Mesothelial cell of epicardium (in vitro differentiated cells): Measurements from ENCODE around the gene GDF11. TPM values are rescaled to one million over a fixed set of nuclear protein-coding genes. Genes with fewer than 3 reads are reported as not detected.

Experiments
- DNase-seq, 2 experiments: peaks; one replicate each; pipeline ENCODE4 v3.0.0; 2021; ENCODE audit warnings: low spot score in 2 of 2; ENCODE audit not compliant: unreplicated experiment in 2 of 2
- H3K27ac Mint-ChIP-seq: 2 replicates; pipeline ENCODE4 v1.8.0; 2021; ENCODE audit warnings: mixed read lengths
- H3K27me3 Mint-ChIP-seq: 2 replicates; pipeline ENCODE4 v1.8.0; 2021; ENCODE audit warnings: low read depth, mixed read lengths
- H3K36me3 Mint-ChIP-seq: 2 replicates; pipeline ENCODE4 v1.8.0; 2021; ENCODE audit warnings: mixed read lengths
- H3K4me1 Mint-ChIP-seq: 2 replicates; pipeline ENCODE4 v1.8.0; 2021; ENCODE audit warnings: mixed read lengths
- H3K4me3 Mint-ChIP-seq: 2 replicates; pipeline ENCODE4 v1.8.0; 2021; ENCODE audit warnings: mild to moderate bottlenecking, moderate library complexity, mixed read lengths
- H3K9me3 Mint-ChIP-seq: 2 replicates; pipeline ENCODE4 v1.8.0; 2021; ENCODE audit warnings: mixed read lengths
- total RNA-seq: library from RNA; stranded (reverse); gene quantifications from 3 replicates; pipeline ENCODE4 v1.2.1, GENCODE V29; 2021
- TF ChIP-seq, protein P1 (sequence below): fragments of 200-600 bp; sonication (generic); IDR thresholded peaks from one replicate; pipeline ENCODE4 v1.5.0; 2021; ENCODE audit warnings: antibody characterized with exemption; ENCODE audit not compliant: unreplicated experiment

GDF11 gene
- total RNA-seq, 1 donor from 2014 or later, result 18.1 TPM

DNA sequence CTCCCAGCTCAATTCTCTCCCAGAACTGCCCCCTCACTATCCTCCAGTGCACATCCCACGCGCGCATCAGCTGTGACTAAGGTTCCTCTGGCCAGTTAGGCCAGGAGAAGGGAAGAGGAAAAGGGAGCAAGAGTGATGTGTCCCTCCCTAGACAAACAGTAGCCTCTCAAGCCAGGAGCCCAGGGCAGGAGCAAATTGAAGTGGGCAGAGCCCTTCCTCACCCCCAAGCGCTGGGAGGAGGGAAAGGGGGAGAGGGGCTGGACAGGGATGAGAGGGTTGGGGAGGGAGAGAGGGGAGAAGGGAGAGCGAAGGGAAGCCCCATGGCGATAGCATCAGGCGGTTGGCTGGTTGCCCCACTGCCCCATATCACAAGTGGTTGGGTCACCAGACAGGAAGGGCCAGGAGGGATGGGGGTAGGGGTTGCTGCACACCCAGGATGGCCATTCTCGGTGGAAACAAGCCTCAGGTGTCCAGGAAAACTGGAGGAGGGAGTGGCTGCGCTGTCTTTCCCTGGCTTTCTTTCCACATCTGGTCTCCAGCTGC is 15.2 kb upstream of the GDF11 start:
- Mint-ChIP-seq H3K4me3 (peak overlapping the region; percentile 80), H3K27me3 (no peaks in the 10 kb centered on the region), H3K36me3 (peaks cover 9% of the 10 kb centered on the region), H3K9me3 (no peaks in the 10 kb centered on the region), H3K27ac (peak overlapping the region; percentile 87), H3K4me1 (peaks cover 31% of the 10 kb centered on the region)
- no peak for DNase-seq
- TF ChIP-seq, protein P1, sequence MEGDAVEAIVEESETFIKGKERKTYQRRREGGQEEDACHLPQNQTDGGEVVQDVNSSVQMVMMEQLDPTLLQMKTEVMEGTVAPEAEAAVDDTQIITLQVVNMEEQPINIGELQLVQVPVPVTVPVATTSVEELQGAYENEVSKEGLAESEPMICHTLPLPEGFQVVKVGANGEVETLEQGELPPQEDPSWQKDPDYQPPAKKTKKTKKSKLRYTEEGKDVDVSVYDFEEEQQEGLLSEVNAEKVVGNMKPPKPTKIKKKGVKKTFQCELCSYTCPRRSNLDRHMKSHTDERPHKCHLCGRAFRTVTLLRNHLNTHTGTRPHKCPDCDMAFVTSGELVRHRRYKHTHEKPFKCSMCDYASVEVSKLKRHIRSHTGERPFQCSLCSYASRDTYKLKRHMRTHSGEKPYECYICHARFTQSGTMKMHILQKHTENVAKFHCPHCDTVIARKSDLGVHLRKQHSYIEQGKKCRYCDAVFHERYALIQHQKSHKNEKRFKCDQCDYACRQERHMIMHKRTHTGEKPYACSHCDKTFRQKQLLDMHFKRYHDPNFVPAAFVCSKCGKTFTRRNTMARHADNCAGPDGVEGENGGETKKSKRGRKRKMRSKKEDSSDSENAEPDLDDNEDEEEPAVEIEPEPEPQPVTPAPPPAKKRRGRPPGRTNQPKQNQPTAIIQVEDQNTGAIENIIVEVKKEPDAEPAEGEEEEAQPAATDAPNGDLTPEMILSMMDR, result no peak

DNA sequence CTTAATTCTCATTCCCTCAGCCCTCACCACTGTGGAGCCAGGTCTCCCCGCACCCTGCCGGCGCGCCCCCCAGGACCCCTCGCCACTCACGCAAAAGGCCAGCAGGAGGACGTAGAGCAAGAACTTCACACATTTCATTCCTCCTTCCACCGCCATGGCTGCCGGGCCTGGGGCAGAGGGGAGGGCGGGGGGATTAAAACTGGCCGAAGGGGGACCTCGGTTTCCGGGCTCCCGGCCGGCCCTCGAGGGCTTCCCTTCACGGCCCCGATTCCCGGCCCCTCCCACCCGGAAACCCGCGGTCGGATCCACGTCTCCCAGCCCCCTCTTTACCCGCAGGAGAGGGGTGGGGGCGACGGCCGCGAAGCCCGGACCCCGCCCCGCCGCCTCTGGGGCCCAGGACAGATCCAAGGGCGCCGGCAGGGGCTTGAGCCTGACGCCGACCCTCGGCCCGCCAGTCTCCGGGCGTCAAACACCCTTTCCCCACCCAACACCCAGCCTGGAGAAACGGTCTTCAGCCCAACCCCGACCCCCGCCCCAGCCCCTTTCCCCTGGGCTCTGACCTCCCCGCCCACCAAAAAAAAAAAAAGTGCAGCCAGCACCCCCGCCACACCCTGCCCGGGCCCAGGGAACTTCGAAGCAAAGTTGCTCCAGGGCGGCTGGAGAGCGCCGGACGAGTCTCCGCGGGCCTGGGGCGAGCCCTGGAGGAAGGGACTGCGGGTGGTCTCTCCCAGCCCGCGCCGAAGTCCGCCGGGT is 14.6 kb upstream of the GDF11 start:
- Mint-ChIP-seq H3K36me3 (peaks cover 9% of the 10 kb centered on the region), H3K27ac (peak overlapping the region; percentile 87), H3K4me1 (peaks cover 31% of the 10 kb centered on the region), H3K4me3 (peak overlapping the region; percentile 80), H3K9me3 (no peaks in the 10 kb centered on the region), H3K27me3 (no peaks in the 10 kb centered on the region)
- TF ChIP-seq, protein P1, result no peak
- peak in 1 of 2 experiments; percentile 61 for DNase-seq

DNA sequence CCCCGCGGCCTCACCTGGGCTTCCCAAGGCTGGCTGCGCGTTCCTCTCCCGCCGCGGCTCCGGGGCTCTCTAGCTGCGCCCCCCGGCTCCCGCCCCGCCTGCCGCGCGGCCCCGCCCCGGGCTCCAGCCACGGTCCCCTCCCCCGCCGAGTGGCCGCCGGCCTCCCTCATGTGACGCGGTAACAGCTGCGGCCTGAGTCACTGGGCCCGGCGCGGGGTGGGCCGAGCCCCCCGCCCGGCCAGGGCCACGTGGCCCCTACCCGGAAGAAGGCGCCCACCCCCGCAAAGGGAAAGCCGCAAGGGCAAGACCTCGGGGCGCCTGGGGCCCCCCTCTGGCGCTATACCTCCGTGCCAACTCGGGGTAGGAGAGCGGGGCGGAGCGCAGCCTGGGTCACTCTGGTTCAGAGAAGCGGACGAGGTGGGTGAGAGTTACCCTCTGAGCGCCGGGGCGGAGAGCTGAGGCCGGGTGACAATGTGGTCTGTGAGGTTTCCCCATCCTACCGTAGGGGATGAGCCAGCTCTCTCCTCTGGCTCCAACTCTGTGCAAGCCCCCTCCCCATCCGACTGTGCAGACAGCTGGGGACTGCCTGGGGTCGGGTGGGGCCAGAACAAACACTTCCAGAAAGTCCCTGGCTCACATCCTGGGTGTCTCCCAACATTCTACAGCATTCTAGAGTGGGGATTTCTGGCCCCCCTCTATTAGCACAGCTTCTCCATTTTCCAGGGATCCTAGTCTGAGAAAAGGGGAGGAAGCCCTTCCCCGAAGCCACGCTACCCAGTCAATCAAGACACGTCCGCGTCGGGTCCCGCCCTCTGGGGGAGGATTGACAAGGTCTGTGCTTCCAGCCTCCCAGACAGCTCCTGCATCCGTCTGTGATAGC is 13.7 kb upstream of the GDF11 start, which contains the start of gene CD63:
CD63 (minus strand) TSS at position 71 of the 880 bp plus-strand sequence. CDS start 668 bp downstream, outside the sequence.
- H3K27ac Mint-ChIP-seq, result peak within 1 kb of the TSS; percentile 95
- peak within 1 kb of the TSS; percentile 80 for H3K4me3 Mint-ChIP-seq
- no peaks in the 10 kb centered on the region for H3K9me3 Mint-ChIP-seq
- H3K27me3 Mint-ChIP-seq, result no peaks in the 10 kb centered on the region
- DNase-seq, result peak; percentile 64 to 80
- H3K4me1 Mint-ChIP-seq, result peaks cover 31% of the 10 kb centered on the region
- TF ChIP-seq, protein P1, result no peak
- peaks cover 9% of the 10 kb centered on the region for H3K36me3 Mint-ChIP-seq

DNA sequence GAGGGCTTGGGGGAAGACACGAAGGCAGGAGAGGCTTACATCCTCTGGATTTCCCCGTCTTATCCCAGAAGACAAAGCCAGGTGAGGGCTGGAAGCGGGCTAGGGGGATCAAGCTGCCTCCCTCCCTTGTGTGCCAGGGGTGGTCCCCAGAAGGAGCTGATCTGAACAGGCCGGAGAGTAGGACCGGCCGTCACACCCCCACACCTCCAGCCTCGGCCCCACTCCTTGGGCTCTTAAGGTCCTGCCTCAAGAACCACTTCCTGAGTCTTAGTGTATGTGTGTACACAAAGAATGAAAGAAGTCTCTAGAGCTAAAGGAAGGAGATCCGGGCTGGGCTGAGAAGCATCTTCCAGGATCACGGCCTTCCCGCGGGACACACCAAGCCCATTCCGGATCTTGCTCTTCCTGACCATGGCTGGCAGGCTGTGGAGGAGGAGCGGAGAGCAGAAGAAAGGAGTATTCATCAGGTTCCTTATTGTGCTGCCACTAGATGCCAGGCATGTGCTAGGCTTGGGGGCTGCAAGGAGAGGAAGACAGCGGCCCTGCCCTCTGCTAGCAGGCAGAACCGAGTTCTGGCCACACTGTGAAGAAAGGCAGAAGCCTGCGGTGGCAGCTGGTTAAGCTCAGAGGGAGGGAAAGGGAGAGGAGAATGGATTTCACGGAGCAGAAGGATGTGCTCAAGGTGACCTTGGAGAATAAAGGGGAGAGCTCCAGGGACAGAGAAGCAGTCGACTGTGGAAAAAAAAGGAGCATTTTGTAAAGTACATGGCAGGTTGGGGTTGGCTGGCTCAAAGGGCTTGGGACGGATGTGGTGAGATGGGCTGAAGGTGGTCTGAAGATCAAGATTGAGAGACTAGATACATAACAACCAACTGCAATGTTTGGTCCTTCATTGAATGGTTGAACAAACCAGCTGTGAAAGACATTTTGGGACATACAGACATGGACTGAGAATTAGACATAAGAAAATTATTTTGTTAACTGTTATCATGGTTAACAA is 12.8 kb upstream of the GDF11 start:
- TF ChIP-seq, protein P1, result no peak
- DNase-seq, result no peak
- Mint-ChIP-seq H3K9me3 (no peaks in the 10 kb centered on the region), H3K27me3 (no peaks in the 10 kb centered on the region), H3K27ac (peak overlapping the region; percentile 95), H3K4me3 (peak overlapping the region; percentile 80), H3K36me3 (peaks cover 4% of the 10 kb centered on the region), H3K4me1 (peaks cover 30% of the 10 kb centered on the region)

DNA sequence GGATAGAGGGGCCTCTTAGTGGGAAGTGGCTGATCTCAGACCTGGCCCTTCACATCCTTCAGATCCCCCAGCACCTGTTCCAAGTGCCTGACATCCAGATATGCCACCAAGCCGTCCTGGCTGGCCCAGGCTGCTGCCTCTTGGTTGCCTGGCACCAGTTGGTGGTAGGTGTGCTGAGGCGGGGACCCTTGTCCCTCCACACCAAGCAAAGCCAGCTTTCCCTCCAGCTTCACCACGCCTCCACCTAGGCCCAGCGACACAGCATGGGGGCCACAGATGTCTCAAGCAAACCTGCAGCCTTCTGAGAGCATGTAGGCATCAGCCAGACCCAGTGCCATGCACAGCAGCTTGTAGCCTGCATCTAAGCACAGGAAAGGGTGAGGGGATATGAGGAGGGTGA is 10.6 kb upstream of the GDF11 start:
- Mint-ChIP-seq H3K27me3 (no peaks in the 10 kb centered on the region), H3K36me3 (no peaks in the 10 kb centered on the region), H3K27ac (no peak overlapping the region), H3K9me3 (no peaks in the 10 kb centered on the region), H3K4me3 (no peak overlapping the region), H3K4me1 (peaks cover 27% of the 10 kb centered on the region)
- no peak for DNase-seq
- TF ChIP-seq, protein P1, result no peak
